CD14-positive monocyte (primary cell): ENCODE measurements around the gene TAC4. TPM values are rescaled to one million over a fixed set of nuclear protein-coding genes. Genes with fewer than 3 reads are reported as not detected.

Source experiments
- DNase-seq, 3 donors: peaks; one replicate each; pipeline ENCODE4 v3.0.0-alpha.2; 2011 to 2022
- H2AFZ ChIP-seq: 2 replicates; pipeline ENCODE4 v1.6.0; 2012; ENCODE audit warnings: mild to moderate bottlenecking, low read depth, low read length, inconsistent platforms; ENCODE audit not compliant: insufficient read depth, poor library complexity, severe bottlenecking
- H3K27ac ChIP-seq, 2 donors: 1 replicate in 1 of 2; 2 replicates in 1 of 2; pipeline ENCODE4 v1.5.1; 2012 to 2013; ENCODE audit warnings: low read length in 2 of 2, control low read depth in 1 of 2, inconsistent platforms in 1 of 2, low read depth in 1 of 2, mild to moderate bottlenecking in 1 of 2
- H3K27me3 ChIP-seq, 2 donors: one replicate each; pipeline versions ENCODE4 v1.6.0 to v1.6.1; 2011 to 2013; ENCODE audit warnings: low read length in 2 of 2; ENCODE audit not compliant: control insufficient read depth in 2 of 2, insufficient read depth in 2 of 2
- H3K36me3 ChIP-seq, 2 donors: replicated peaks in 1 of 2; 1 replicate in 1 of 2; 2 replicates in 1 of 2; pipeline versions ENCODE4 v1.5.1 to v1.6.1; 2012 to 2013; ENCODE audit warnings: low read length in 2 of 2, control low read depth in 1 of 2, inconsistent platforms in 1 of 2, mild to moderate bottlenecking in 1 of 2; ENCODE audit not compliant: insufficient read depth in 2 of 2, control insufficient read depth in 1 of 2
- H3K4me1 ChIP-seq, 2 donors: 1 replicate in 1 of 2; 2 replicates in 1 of 2; pipeline versions ENCODE4 v1.5.1 to v1.6.1; 2012 to 2013; ENCODE audit warnings: low read length in 2 of 2, control low read depth in 1 of 2, inconsistent platforms in 1 of 2, mild to moderate bottlenecking in 1 of 2, moderate library complexity in 1 of 2; ENCODE audit not compliant: insufficient read depth in 2 of 2, control insufficient read depth in 1 of 2
- H3K4me2 ChIP-seq: replicated peaks from 2 replicates; pipeline ENCODE3; 2012; ENCODE audit warnings: low read length, moderate library complexity, mild to moderate bottlenecking; ENCODE audit not compliant: poor library complexity, severe bottlenecking; ENCODE audit errors: extremely low read depth
- H3K4me3 ChIP-seq, 3 experiments: fragments of 200-600 bp in 1 of 3; sonication (generic) in 1 of 3; replicated peaks in 1 of 3; 1 replicate in 2 of 3; 2 replicates in 1 of 3; pipeline ENCODE4 v1.5.1; 2011 to 2013; ENCODE audit warnings: low read length in 3 of 3, mild to moderate bottlenecking in 3 of 3, control low read depth in 2 of 3, low read depth in 2 of 3, inconsistent platforms in 1 of 3, moderate library complexity in 1 of 3
- H3K79me2 ChIP-seq: 2 replicates; pipeline ENCODE4 v1.6.0; 2012; ENCODE audit warnings: mild to moderate bottlenecking, control low read depth, inconsistent platforms, low read length, moderate library complexity; ENCODE audit not compliant: insufficient read depth
- H3K9ac ChIP-seq: 2 replicates; pipeline ENCODE4 v1.6.0; 2017; ENCODE audit warnings: low read length, mild to moderate bottlenecking; ENCODE audit not compliant: insufficient read depth, poor library complexity, severe bottlenecking
- H3K9me3 ChIP-seq, 2 donors: replicated peaks in 1 of 2; 1 replicate in 1 of 2; 2 replicates in 1 of 2; pipeline versions ENCODE4 v1.5.1 to v1.6.1; 2012 to 2013; ENCODE audit warnings: low read length in 2 of 2, control low read depth in 1 of 2; ENCODE audit not compliant: control insufficient read depth in 1 of 2, insufficient read depth in 1 of 2
- H4K20me1 ChIP-seq: 2 replicates; pipeline ENCODE4 v1.6.0; 2012; ENCODE audit warnings: mild to moderate bottlenecking, low read length, control low read depth, moderate library complexity; ENCODE audit not compliant: insufficient read depth
- H3K27ac Mint-ChIP-seq, 7 donors: one replicate each; pipeline ENCODE4 v1.8.0; 2020; ENCODE audit warnings: mild to moderate bottlenecking in 7 of 7, mixed read lengths in 7 of 7, moderate library complexity in 6 of 7, inconsistent platforms in 2 of 7
- H3K27me3 Mint-ChIP-seq, 3 donors: one replicate each; pipeline ENCODE4 v1.8.0; 2021 to 2022; ENCODE audit warnings: low read depth in 3 of 3, mild to moderate bottlenecking in 3 of 3, mixed read lengths in 3 of 3, moderate library complexity in 3 of 3, inconsistent platforms in 1 of 3
- H3K36me3 Mint-ChIP-seq, 2 donors: one replicate each; pipeline ENCODE4 v1.8.0; 2020; ENCODE audit warnings: mixed read lengths in 2 of 2, inconsistent platforms in 1 of 2, mild to moderate bottlenecking in 1 of 2
- H3K4me1 Mint-ChIP-seq: one replicate; pipeline ENCODE4 v1.8.0; 2020; ENCODE audit warnings: mild to moderate bottlenecking, mixed read lengths
- H3K4me3 Mint-ChIP-seq, 2 donors: one replicate each; pipeline ENCODE4 v1.8.0; 2020; ENCODE audit warnings: mild to moderate bottlenecking in 2 of 2, mixed read lengths in 2 of 2, moderate library complexity in 1 of 2
- H3K9me3 Mint-ChIP-seq, 7 donors: one replicate each; pipeline ENCODE4 v1.8.0; 2020 to 2022; ENCODE audit warnings: mixed read lengths in 7 of 7, mild to moderate bottlenecking in 6 of 7, moderate library complexity in 6 of 7, inconsistent platforms in 2 of 7
- WGBS: methylation state at CpG from one replicate; pipeline ENCODE4 v1.1.5; 2013; ENCODE audit warnings: missing lambda C conversion rate; ENCODE audit not compliant: insufficient coverage; 5-methylcytosine and 5-hydroxymethylcytosine counted together
- intact Hi-C, 2 donors: fragments of 100-400 bp; cut with micrococcal nuclease; formaldehyde crosslinking; loops; one replicate each; pipeline versions ENCODE4 v1.15.0 to v1.15.1; 2023
- polyA plus RNA-seq, 3 donors: library from polyadenylated mRNA; depleted of rRNA in 1 of 3; unstranded in 2 of 3; stranded (reverse) in 1 of 3; fragments of 300-500 nt in 2 of 3; fragments of >200 nt in 1 of 3; fragmentation: Illumina TruSeq in 2 of 3; gene quantifications; 1 replicate in 2 of 3; 2 replicates in 1 of 3; pipeline ENCODE4 v1.2.3, GENCODE V29; 2012 to 2021
- TF ChIP-seq, protein P1 (sequence below): fragments of 200-600 bp; IDR thresholded peaks from one replicate; pipeline ENCODE4 v1.8.0; 2022; ENCODE audit warnings: antibody characterized with exemption, mild to moderate bottlenecking

TAC4 gene
- polyA plus RNA-seq, 3 donors = not detected

GRCh38 chr17:49814781-49815529, 32.9 kb downstream of the TAC4 start:
- Histone ChIP-seq H3K27ac (peak overlapping the region in 1 of 2 donors; percentile 26), H3K4me2 (no peak overlapping the region), H3K36me3 (peaks cover 89 to 99% of the 10 kb centered on the region in 2 donors), H2AFZ (no peak overlapping the region), H3K9me3 (no peaks in the 10 kb centered on the region), H3K27me3 (no peaks in the 10 kb centered on the region), H3K4me1 (no peaks in the 10 kb centered on the region), H3K79me2 (peaks cover 27% of the 10 kb centered on the region), H4K20me1 (peaks cover 33% of the 10 kb centered on the region), H3K9ac (no peak overlapping the region), H3K4me3 (no peak overlapping the region)
- H3K4me1 Mint-ChIP-seq = no peaks in the 10 kb centered on the region
- H3K27ac Mint-ChIP-seq = peak overlapping the region in 1 of 7 donors; percentile 2
- intact Hi-C loops = no loop called here
- no peak for DNase-seq
- no peaks in the 10 kb centered on the region for H3K9me3 Mint-ChIP-seq
- no peaks in the 10 kb centered on the region for H3K27me3 Mint-ChIP-seq
- peaks cover 67 to 91% of the 10 kb centered on the region in 2 donors for H3K36me3 Mint-ChIP-seq
- TF ChIP-seq, protein P1, sequence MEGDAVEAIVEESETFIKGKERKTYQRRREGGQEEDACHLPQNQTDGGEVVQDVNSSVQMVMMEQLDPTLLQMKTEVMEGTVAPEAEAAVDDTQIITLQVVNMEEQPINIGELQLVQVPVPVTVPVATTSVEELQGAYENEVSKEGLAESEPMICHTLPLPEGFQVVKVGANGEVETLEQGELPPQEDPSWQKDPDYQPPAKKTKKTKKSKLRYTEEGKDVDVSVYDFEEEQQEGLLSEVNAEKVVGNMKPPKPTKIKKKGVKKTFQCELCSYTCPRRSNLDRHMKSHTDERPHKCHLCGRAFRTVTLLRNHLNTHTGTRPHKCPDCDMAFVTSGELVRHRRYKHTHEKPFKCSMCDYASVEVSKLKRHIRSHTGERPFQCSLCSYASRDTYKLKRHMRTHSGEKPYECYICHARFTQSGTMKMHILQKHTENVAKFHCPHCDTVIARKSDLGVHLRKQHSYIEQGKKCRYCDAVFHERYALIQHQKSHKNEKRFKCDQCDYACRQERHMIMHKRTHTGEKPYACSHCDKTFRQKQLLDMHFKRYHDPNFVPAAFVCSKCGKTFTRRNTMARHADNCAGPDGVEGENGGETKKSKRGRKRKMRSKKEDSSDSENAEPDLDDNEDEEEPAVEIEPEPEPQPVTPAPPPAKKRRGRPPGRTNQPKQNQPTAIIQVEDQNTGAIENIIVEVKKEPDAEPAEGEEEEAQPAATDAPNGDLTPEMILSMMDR = no peak
- no peak overlapping the region for H3K4me3 Mint-ChIP-seq
- whole genome bisulfite sequencing = no CpG with 5 or more reads among the region's 4 CpGs

DNA sequence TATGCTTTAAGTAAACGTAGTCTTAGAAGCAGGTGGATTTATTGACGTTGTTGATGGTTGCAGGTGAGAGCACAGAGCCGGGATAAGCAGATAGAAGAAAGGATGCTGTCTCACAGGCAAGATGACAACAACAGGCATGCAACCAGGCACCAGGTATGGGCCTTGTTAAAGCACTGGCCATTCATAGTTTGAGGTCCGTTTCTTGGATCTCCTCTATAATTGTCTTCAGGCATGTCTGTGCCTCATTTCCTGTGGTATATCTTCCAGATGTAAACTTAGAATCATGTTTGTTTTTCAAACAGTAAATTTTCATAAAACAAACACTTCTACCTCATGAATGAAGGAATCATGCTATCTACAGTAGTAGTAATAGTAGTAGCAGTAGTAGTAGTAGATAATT, 38.8 kb downstream of the TAC4 start:
- Histone ChIP-seq H3K9ac (no peak overlapping the region), H3K4me1 (no peaks in the 10 kb centered on the region), H4K20me1 (peaks cover 63% of the 10 kb centered on the region), H3K27me3 (no peaks in the 10 kb centered on the region), H3K79me2 (peaks cover 42% of the 10 kb centered on the region), H3K4me3 (no peak overlapping the region), H3K4me2 (no peak overlapping the region), H3K36me3 (peaks cover 87 to 96% of the 10 kb centered on the region in 2 donors), H3K27ac (no peak overlapping the region), H3K9me3 (no peaks in the 10 kb centered on the region), H2AFZ (no peak overlapping the region)
- intact Hi-C loops = no loop called here
- Mint-ChIP-seq H3K9me3 (no peaks in the 10 kb centered on the region), H3K27ac (peak overlapping the region in 1 of 7 donors; percentile 43), H3K27me3 (no peaks in the 10 kb centered on the region), H3K4me3 (no peak overlapping the region), H3K36me3 (peaks cover 68 to 90% of the 10 kb centered on the region in 2 donors), H3K4me1 (no peaks in the 10 kb centered on the region)
- no peak for DNase-seq
- 90% methylated on average over 4 of the region's 4 CpGs for WGBS
- TF ChIP-seq, protein P1 = no peak
